T1000 (cell line): ENCODE measurements around the gene NLK.
"Not testable (repeated sequence)": the region's sequence is repeated elsewhere in the genome, so short reads cannot be mapped to it uniquely, and the experiment has no call there.

Experiments
- DNase-seq: peaks from one replicate; lab custom pipeline; 2025; ENCODE audit warnings: mixed read lengths; lab: John Stamatoyannopoulos, UW

NLK gene

DNA sequence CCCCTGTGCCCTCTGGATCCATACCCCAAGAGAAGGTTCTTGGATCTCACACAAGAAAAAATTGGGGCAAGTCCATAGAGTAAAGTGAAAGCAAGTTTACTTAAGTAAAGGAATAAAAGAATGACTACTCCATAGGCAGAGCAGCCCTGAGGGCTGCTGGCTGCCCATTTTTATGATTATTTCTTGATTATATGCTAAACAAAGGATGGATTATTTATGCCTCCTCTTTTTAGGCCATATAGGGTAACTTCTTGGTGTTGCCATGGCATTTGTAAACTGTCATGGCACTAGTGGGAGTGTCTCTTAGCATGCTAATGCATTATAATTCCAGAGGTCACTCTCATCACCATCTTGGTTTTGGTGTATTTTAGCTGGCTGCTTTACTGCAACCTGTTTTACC lies 70.8 kb downstream of the NLK start:
- no peak for DNase-seq

DNA sequence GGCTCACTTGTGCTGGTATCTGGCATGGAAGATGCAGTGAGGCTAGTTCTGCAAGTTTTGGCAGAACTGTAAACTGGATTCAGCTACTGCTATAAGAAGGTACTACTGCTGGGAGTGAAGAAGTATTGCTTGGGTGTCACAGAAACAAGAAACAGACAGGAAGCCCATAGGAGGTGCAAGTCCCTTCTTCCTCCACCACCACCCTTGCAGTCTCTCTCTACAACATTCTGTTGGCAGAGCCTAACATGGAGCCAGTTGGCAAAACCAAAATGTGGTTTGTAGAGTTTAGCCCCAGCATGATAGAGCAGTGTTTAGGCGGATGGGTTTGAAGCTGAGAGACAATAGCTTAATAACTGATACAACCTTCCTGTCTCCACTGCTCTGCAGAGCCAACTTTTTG lies 72.6 kb downstream of the NLK start:
- no peak for DNase-seq

DNA sequence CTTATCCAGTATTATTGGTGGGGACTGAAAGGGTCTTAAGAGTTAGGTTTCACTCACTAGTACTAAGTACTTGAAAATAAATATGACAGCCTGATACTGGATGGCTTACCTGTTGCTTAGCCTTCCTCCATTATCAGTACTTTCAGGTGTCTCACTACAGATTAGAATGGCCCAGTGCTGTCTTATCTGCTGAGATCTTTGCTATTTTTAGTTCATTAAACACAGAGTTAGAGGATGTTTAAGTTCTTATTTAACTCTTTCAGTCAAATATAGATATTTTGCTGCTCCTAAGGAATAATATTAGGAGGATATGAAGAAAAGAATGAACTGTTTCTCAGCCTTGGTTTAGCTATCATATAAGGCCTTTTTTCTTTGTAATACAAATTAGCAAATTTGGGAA lies 74.8 kb downstream of the NLK start:
- DNase-seq = no peak

DNA sequence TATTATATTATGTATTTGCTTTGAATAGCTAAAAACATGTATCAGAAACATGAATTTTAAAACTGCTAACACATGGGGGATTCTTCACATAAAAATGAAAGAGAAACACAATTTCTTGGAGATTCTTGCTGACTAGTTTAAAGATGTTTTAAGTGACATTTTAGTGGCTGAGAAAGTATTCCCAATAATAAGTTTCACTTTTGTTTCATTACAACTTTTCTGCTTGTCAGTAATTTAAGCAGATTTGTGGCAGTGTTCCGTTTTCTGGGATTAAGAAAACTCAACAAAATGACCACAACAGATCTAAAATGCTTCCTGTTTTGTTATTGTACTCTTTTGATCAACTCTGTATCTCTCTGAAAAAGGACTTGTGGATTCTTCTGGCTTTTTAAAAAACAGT lies 75.9 kb downstream of the NLK start:
- no peak for DNase-seq

DNA sequence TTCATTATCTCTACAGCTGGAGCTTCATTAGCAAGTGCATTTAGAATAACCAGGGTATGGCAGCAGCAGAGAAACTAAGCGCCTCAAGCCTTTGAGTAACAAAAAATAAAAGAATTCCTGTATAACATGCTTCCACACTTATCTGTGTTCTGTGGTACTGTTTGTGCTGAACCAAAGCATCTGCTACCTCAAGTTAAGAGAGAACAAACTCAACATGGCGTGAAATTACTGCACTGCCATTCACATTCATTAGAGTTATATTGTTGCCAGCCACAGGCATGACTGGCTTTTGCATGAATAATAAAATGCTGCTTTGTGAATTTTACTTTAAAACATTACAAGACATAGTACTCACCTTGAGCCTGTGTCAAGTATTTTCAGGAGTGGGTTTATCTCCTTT lies 76.6 kb downstream of the NLK start:
- DNase-seq = no peak

DNA sequence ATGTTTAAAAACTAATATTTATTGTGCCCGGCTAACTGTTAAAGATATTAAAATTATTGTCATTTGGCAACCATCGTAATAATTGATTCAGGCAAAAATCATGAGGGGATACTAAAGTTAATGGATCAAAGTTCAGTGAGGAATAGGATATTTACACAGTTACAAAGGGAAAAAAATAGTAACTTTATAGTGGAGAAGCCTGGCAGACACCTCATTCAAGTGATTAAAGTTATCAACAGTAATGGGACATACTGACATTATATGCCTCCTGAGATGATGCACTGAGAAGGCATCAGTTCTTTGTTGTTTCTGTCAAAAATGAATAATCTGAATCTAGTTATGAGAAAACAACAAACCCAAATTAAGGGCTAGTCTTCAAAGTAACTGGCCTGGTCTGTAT lies 77.1 kb downstream of the NLK start:
- DNase-seq = no peak

DNA sequence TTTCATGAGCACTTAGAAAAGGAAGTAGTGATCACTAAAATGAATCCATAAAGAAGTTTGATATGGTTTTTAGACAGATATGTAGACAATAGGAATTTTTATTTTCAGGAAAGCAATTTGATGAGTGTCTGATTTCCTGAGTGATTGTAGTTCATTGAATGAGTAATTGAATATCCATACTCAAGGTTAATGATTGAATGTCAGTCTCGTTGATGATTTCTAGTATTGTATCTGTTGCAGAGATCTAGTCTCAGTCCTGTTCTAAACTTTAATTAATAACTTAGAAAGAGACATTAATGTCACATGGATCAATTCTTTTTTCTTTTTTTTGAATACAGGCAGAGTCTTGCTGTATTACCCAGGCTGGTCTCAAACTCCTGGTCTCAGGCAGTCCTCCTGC lies 78.3 kb downstream of the NLK start:
- DNase-seq = no peak

DNA sequence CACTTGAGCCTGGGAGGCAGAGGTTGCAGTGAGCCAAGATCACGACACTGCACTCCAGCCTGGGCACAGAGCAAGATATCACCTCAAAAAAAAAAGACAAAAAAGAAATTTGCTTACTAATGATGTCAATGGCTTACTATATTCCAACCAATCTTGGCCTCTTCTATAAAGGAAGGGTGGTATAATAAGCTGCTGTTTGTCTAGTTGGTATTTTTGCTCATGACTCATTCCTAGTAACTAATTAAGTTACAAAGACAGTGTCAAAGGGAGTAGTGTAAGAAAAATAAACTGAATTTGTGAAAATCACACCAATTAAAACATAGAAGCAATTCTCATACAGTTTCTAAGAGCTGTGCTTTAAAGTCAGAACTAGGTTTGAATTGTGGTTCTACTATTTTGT lies 82.5 kb downstream of the NLK start:
- DNase-seq = no peak

DNA sequence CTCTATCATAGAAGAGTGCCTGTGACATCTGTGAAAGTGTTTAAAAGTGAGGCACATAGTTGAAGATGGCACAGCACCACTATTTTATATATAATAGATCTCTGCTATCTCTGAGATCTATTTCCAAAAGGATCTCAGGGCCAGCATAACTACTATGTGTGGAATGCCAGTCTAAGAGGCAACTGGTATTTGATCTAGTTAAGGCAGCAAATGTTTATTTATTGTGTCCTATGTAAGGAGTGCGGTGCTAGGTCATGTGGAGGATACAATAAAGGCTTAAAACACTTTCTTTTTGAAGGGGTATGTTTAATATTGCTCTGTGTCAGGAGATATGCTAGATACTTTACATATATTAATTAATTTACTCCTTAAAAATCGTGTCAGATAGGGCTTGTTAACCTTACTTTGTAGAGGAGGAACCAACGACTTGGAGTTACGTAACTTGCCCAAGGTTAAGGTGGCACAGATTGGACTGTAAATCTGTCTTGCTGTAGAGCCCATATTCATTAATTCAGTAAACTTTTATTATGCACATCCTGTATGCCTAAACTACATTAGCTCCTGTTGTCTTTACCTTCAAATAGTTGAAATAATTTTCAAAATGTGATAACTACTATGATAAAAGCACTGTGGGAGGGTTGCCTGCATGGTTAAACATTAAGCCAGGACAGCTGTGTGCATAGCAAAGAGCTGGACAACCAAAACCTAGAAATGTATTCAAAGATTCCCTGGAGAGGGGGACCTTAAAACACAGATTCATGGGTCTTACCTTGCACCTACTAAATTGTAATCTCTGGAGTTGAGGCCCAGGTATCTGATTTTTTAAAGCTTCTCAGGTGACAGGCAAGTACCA lies 83.3 kb downstream of the NLK start:
- DNase-seq = no peak

DNA sequence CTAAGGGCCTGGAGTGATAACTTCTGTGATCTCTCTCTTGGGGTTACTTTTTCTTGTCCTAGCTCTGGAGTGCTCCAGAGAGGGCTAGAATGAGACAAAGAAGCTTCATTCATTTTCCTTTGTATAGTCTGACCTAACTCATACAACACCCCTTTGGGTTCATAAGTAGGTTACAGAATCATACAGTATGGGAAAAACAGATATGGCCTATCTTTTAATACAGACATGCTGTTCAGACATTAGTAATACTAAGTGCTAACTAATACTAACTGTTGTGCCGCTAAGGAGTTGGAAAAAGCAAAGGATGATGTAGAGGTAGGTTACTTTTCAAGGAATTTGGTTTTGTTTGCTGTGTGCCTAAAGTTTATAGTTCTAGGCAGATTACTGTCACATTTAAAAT lies 84.7 kb downstream of the NLK start:
- no peak for DNase-seq

DNA sequence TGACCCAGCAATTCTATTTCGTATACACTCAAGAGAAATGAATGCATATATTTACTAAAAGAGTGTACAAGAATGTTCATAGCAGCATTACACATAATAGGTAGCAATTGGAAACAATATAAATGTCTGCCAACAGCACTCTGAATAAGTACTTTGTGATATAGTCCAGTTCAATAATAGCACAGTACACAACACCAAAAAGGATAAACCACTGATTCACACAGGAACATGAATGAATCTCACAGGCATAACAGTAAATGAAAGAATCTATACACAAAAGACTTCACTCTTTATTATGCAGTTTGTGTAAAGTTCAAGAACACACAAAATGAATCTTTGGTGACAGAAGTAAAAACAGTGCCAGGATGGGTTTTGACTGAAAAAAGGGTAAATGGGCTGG lies 86.3 kb downstream of the NLK start:
- no peak for DNase-seq

DNA sequence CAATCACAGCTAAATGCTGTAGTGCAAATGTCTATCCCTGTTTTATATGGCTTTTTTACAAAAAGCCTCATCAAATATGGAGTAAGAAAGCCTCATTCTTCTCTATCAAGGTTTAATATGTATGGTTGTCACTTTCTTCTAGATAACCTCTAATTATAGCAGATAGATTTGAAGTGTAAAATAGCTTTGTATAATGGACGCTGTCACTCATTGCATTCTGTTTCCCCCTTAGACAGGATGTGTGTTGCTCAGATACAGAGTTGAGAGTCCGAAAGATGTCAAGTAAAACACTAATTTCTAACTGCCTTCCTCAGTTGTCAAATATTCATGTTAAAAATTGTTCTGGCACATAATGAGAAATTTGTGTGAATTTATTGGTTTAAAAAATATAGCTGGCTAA lies 88.0 kb downstream of the NLK start:
- DNase-seq = no peak

DNA sequence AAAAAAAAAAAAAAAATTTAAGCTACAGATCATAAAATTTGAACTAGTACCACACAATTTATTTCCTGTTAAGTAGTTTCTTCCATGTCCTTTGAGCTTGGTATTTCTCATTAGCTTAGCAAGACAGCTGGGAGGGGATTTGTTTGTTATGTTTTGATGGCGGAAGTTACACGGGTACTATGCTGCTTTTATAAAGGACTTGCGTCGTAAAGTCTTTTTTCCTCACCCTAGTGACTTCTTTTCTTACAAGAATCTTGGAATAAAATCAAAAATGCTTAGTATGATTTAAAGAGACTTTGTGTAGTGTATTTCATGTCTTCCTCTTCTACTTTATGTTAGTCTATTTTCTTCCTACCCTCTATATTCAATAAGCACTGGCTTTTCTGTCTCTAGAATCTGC lies 89.1 kb downstream of the NLK start:
- no peak for DNase-seq

DNA sequence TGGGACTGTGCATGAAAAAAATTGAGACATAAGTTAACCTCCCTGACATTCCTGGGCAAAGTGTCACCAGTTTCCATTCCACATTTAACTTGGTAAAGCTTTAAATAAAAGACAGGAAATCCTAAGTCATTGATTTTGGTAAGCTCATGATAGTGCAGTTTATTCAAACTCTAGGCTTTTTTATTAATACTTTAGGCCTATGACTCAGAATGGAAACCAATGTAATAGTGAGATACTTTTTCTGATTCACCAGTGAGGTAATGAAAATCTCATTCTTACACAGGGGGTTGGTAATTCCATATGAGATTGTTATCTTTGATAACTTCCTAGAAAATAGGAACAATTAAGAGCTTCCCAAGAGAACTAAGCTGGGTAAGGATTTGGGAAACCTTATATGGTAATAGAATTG lies 91.1 kb downstream of the NLK start:
- DNase-seq = no peak

DNA sequence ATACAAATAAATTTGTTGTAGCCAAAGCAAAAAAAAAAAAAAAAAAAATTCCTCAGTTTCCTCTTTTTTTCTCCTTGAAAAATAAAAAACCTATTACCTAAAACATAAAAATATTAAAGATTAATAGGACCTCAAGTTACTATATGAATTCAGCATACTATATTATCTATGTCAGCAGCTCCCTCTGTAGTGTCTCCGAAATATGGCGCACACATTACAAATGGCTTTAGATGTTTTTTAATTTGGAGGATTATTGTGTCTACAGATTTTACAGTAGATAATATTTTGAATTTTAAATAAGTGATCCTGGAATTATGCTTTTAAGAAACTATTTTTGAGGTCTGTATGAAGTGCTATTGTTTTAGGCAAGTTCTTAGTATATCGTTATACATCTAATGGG lies 94.4 kb downstream of the NLK start:
- DNase-seq = no peak

DNA sequence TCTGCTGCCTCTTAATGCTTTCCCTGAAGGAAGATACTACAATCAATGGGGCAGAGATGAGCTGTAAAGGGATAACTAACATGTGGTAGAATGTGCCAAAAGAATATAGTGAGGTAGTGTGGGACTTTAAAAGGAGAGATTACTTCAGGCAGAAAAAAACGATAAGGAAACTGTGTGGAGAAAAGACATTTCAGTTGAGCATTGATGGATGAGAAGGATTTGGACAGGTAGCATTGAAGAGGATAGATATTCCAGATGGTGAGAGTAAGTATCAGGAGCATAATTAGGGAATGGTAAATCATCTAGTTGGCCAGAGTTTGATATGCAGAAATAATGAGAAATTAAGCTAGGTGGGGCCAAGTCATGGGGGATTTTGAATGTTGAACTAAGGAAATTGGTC lies 97.3 kb downstream of the NLK start:
- DNase-seq = no peak

DNA sequence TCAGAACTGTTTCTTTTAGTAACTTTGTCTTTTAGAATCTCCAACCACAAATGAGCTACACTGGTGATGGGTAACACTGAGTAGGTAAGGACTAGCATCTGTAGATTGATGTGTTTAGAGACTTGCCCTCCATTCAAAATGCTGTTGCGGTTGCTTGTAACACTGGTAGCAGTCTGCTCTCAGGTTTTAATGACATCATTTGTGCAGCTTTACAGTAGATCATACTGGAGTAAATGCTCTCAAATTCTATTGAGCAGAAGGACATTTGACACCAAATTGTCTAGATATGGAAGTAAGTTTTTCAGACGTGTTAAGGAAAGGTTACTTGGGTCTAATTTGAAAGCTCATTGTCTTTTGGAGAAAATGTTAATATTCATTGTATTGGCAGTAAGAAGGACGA lies 98.8 kb downstream of the NLK start:
- no peak for DNase-seq

DNA sequence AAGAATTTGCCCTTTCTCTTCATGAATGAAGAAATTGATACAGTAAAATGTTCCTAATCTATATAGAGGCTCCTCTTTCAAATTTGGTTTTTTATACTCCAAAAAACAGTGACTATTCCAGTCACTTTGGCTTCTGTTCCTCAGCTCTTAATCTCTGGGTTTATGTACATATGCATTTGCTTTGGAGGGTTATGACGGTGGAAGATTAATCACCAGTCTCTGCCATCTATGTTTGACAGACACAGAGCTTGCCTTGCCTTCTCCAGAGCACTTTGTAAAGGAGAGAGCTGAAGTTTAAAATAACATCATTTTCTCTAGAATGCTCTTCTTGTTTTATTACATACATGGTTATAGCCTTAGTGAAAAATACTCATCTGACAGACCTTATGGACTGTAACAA lies 99.3 kb downstream of the NLK start:
- no peak for DNase-seq

DNA sequence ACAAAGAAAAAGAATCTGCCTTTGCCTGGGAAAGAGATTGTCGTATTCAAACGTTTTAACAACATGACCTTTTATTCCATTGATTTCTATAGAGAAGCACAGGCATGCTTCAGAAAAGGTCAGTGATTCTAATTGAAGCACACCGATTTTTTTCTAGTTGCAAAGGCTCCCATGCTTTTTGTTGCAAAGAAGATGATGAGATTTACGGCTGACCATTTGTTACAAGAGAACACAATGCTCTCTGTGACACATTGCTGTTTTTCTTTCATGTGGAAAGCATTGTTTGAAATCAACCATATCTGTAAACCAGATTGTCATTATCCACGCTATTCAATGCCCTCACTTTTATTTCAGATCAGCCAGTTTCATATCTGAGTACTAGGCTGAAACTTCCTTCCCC lies 99.8 kb downstream of the NLK start:
- DNase-seq = no peak

DNA sequence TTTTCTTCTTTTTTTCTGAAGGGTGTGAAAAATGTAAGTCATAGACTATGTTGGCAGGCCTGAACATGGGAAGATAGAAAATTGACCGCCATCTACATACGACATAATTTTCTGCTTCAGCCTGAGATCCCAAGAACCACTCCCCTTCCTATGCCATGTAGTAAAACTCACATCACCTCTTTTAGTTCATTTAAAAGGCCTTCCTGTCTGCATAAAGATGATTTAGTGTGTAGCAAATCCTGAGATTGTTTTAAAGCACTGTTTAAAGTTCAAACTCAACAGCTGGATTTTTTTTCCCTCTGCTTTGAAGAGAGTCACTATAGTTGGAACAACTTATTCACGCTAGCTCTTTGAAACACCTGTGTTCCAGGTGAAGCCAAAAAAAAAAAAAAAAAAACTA lies 101.5 kb downstream of the NLK start:
- no peak for DNase-seq

DNA sequence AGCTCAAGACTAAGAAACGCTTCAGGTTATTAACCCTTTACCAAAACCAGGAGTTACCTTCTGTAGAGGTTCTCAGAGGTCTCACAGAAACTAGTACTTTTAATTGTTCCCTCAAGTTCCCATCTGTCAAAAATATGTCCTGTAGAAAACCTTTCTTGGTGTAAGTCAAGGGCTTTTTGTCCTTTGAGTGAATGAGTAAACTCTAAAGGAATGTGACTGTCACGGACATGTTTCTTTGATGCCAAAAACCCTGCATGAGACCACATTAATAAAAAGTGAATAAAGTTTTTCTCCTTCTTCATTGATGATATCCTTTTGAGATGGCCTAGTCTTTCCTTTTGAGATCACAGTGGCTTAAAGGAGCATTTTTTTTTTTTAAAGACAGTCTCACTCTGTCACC lies 102.9 kb downstream of the NLK start:
- DNase-seq = no peak

DNA sequence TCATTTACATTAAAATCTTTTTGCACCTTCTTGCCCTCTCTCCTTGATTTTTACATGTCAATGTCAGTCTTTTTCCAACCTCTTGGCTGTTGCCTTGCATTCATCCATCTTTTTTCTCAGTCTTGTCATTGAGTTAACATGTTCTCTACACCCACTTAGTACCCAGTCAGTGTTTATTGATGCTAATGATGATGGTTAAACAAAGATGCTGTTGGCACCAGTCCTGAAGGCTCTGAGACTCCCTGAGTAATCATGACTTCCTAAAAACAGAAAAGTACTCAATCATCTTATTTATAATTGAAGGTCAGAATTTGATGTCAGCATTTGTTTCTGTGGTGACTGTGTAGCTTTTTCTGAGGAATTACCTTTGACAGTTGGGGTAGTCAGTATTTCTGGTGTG lies 104.5 kb downstream of the NLK start:
- no peak for DNase-seq

DNA sequence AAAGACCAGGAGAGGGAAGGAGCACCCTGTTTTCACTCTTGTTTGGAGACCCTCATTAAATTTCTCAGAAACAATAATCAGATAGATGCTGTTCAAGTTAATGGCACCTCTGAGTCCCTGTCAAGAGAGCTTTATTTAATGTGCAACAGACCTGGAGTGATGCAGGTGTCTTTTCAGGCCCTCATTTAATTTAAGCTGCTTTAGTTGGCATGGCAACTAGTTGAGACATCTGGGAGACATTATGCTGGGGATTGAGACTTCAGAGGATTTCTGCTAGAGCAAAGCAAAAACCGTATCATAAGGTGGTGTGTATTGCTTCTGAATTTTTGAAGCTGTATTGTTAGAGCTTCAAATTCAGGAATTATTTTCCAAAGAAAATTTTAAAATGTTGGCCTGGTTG lies 108.5 kb downstream of the NLK start:
- no peak for DNase-seq

DNA sequence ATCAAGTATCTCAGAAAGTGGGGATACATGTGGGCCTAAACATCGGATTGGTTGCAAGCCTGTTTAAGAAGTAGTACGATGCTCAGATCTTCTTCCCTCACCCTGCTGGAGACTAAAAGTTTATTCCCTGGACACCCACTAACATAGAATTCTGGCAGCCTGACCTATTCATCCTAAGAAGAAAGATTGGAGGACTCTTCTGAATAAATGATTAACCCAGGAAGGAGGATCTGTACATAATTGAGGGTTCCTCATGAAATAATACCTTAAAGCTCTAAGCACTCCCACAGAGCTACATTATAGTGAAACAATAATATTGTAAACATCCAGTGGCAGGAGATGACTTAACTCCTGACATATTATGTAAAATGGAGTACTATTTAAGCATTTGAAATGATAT lies 111.7 kb downstream of the NLK start:
- no peak for DNase-seq

DNA sequence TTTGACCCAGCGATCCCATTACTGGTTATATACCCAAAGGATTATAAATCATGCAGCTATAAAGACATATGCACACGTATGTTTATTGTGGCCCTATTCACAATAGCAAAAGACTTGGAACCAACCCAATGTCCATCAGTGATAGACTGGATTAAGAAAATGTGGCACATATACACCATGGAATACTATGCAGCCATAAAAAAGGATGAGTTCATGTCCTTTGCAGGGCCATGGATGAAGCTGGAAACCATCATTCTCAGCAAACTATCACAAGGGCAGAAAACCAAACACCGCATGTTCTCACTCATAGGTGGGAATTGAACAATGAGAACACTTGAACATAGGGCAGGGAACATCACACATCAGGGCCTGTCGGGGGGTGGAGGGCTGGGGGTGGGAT lies 112.9 kb downstream of the NLK start:
- not testable (repeated sequence) for DNase-seq
